Kidney glomerular epithelial cell (primary cell): ENCODE measurements around the gene BCL3.

Experiments used
- DNase-seq: peaks from one replicate; lab custom pipeline; 2025; lab: John Stamatoyannopoulos, UW

The BCL3 gene

GRCh38 chr19:44742330-44743061 is 6.0 kb upstream of the BCL3 start:
- no peak for DNase-seq

DNA sequence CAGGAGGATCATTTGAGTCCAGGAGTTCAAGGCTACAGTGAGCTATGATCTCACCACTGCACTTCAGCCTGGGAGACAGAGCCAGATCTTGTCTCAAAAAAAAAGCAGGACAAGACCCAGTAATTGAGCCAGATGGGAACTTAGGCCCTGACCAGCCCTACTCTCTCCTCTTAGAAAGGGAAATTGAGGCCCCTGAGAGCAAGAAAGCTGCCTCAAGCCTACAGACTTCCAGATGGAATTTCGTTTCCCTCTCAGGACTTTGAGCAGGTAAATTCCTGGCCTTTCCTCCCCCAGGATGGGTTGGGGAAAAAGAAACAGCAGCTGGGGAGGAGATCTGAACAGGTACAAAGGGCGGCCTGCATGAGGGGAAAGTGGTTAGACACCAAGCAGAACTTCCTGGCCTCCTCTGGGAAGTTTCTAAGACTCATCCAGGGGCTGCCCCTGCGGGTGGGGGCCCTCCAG is 3.6 kb upstream of the BCL3 start:
- DNase-seq, result no peak

DNA sequence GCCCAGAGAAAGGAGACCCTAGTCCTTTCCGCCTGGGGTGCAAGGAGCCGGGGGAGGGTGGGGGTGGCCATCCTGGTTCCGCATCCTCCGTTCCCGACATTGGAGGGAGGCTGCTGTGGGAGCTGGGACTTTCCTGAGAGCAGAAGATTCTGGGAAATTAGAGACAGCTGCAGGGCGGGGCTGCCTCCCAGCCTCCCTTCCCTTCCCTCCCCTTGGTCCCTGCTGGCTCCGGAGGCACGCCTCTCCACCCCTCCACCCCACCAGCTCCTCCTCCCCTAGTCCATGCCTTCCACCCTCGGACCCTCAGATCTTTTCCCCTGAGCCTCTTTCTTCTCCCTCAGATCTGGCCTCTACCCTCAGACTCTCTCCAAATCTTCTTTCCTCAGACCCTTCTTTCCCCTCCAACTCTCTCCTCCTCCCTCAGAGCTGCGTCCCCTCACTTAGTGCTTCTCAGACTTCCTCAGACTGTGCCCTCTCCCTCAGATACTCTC is 3.1 kb upstream of the BCL3 start:
- DNase-seq, result no peak

DNA sequence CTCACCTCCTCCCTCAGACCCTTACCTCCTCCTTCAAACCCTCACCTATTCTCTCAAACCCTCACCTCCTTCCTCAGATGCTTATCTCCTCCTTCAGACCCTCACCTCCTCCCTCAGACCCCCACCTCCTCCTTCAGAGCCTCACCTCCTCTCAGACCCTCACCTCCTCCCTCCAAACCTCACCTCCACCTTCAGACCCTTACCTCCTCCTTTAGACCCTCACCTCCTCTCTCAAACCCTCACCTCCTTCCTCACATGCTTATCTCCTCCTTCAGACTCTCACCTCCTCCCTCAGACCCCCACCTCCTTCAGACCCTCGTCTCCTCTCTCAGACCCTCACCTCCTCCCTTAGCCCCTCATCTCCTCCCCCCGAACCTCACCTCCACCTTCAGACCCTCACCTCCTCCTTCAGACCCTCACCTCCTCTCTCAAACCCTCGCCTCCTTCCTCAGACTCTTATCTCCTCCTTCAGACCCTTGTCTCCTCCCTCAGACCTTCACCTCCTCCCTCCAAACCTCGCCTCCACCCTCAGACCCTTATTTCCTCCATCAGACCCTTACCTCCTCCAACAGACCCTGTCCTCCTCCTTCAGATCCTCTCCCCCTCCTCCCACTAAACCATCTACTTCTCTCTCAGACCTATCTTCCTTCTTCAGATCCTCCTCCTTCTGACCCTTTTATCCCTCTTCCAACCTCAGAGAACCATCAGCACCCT is 2.5 kb upstream of the BCL3 start:
- DNase-seq, result no peak

DNA sequence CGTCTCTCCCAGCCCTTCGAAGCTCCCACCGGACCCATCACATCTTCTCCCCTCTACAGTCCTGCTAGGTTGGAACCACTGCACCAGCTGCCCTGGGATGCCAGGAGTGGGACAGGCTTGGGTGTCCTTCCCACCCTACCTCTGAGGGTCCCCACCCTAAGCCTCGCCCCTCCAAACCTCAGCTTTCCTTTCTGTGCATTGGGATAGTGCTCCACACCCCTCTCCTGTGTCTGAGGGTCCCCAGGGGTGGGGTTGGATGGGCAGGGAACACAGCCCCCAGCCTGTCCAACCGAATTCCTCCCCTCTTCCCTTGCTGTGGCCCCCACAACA is 1.9 kb upstream of the BCL3 start:
- DNase-seq, result no peak

- DNase-seq, result peak; percentile 81
These were observed 1.4 kb upstream of the BCL3 start for GRCh38 chr19:44746946-44747738.

DNA sequence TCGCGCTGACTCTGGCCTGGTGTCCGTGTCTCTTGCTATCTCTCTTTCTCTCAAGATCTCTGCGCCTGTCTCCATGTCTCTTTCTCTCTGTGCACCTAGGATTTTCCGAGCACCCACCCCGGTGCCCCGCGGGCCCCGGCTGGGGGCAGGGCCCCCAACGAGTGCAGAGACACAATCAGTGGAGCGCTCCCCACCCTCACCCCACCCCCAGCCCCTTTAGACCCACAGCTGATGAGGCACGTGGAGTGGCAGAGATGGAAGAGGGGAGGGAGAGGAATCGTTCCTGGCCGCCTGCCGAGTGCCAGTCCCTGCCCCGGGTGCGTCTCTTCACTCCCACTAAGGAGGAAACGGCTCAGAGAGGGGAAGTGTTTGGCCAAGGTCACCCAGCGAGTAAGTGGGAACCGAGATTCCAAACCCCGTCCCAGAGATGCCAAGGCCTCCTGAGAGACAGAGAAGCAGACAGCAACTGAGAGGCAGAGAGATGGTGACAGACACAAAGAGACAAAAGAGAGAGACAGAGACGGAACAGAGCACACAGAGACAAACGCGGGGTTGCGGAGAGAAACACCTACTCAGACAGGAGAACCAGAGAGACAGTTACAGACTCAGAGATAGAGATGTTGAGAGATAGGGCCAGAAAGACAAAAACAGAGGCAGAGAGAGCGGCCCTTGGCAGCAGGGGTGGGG is 626 bp upstream of the BCL3 start:
- DNase-seq, result peak; percentile 44

GRCh38 chr19:44749292-44749691 is 784 bp downstream of the BCL3 start:
- no peak for DNase-seq

DNA sequence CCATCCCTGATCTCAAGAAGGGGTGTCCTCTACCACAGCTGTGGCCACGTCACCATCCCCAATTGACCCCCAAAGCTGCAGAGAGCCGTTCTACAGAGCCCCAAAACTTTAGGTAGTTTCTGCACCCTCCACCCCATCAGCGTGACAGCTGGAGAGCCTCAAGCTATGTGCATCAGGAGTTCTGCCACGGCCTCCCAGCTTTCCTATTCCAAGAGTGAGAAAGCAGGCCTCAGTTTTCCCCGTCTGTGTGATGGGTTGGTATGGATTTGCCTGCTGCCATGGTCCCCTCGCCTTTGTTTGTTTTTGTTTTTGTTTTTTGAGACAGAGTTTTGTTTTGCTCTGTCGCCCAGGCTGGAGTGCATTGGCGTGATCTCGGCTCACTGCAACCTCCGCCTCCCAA is 1.5 kb downstream of the BCL3 start:
- no peak for DNase-seq

DNA sequence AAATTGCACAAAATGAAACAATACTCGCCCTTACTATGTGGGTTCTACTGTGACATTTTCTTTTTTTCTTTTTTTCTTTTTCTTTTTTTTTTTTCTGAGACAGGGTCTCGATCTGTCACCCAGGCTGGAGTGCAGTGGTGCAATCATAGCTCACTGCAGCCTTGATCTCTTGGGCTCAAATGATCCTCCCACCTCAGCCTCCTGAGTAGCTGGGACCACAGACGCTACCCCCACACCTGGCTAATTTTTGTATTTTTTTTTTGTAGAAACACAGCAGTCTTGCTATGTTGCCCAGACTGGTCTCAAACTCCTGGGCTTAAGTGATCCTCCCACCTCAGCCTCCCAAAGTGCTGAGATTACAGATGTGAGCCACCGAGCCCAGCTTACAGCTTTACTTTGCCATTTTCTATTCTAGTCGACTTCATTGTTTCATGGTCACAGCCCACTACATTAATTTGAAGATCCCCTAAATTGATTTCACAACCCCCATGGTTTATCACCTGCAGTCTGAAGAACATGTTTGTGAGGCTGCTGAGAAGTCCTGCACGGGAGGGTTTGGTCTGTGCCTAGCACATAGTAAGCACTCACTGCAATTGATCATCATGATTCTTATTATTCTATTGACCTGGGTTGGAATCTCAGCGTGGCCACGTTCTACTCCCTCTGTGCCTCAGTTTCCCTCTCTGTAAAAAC is 3.8 kb downstream of the BCL3 start:
- no peak for DNase-seq

DNA sequence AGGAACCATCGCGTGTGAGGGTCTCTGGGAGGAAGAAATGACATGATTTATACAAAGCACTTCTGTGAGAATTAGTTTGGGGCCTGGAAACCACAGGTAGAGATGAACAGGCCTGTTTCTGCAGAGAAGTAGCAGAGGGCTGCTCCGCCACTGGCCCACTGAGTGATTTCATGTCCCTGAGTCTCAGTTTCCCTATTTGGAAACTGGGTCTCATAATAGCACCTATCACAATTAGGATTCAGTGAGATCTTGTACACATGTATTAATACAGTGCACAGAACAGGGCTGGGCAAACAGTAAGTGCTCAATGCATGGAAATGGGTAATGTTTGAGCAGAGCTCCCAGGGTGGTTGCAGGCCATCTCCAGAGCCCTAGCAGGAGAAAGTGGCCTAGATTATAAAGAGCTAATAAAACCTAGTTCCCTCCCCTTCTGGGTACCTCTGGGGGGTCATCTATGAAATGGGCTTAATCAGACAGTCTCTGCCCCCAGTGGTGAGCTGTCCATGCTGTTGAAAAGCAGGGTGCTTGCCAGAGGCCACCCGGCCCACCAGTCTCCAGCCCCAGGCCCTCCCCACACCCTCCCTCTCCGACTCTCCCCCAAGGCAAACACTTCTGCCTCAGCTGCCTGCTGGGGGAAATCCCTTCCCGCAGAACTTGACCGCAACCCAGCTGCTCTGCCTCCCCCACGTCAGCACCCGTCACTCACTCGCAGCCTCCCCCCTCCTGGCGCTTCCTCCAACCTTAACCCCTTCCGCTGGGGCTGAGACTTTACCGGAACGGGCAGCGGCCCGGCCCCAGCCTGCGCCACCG is 4.5 kb downstream of the BCL3 start:
- DNase-seq, result peak; percentile 95

GRCh38 chr19:44753626-44753931 is 5.1 kb downstream of the BCL3 start:
- no peak for DNase-seq

- DNase-seq, result peak; percentile 30
These were observed 5.6 kb downstream of the BCL3 start for GRCh38 chr19:44753932-44754749.

DNA sequence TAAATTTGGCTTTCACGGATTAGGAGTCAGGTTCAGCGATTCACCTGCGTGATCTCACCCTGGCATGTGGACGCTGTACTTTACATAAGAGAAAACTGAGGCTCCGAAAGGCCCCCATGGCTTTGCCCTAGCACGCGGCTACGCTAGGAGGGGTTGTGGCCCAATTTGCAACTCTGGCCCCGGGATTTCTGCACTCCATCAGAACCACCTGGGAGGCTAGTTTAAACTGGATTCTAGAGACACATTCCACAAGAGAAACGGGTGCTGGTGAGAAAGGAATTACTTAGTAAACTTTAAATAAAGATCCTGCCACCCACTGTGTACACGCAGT is 6.2 kb downstream of the BCL3 start:
- DNase-seq, result no peak

GRCh38 chr19:44755219-44755618 is 6.7 kb downstream of the BCL3 start:
- DNase-seq, result no peak

DNA sequence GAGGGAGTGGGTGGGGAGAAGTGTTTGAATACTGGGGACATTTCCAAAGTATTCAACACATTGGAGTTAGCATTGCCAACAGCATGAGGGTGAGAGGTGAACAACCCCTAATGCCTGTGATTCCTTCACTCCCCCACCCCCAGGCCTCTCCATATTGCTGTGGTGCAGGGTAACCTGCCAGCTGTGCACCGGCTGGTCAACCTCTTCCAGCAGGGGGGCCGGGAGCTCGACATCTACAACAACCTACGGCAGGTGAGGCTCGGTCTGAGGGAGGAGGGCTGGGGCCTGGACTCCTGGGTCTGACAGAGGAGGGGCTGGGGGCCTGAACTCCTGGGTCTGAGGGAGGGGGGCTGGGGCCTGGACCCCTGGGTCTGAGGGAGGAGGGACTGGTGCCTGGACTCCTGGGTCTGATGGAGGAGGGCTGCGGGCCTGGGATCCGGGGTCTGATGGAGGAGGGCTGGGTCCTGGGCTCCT is 7.6 kb downstream of the BCL3 start:
- DNase-seq, result no peak

DNA sequence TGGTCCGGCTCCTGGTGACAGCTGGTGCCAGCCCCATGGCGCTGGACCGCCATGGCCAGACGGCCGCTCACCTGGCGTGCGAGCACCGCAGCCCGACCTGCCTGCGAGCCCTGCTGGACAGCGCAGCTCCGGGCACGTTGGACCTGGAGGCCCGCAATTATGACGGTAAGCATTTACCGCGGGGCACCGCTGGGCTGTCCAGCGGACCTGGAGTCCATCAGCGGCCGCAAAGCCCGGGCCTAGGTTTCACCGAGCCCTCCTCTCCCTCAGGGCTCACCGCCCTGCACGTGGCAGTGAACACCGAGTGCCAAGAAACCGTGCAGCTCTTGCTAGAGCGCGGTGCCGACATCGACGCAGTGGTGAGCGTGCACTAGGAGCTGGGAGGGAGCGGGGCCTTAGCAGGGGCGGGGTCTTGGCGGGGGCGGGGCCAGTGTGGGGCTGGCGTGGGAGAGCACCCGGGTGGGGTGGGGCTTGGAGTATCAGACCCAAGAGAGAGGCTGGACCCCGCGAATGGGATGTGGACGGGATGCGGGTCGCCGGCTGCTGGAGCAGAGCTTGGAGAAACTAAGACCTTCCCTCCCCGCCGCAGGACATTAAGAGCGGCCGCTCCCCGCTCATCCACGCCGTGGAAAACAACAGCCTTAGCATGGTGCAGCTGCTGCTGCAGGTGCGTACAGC is 8.7 kb downstream of the BCL3 start:
- DNase-seq, result no peak

GRCh38 chr19:44757735-44758505 is 9.4 kb downstream of the BCL3 start:
- no peak for DNase-seq

DNA sequence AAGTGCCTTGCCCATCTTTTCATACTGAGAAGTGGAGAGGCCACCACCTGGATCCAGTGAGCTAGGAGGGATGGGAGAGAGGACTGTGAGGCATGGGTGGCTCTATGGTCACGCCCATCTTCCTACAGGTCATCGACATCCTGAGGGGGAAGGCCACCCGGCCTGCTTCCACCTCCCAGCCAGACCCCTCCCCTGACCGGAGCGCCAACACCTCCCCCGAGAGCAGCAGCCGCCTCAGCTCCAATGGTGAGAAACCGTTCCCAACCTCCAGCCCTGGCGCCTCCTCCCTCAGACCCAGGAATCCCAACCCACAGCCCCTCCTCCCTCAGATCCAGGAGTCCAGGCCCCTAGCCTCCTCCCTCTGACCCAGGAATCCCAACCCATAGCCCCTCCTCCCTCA is 10.1 kb downstream of the BCL3 start:
- no peak for DNase-seq
